HTR-8/SVneo (cell line): ENCODE results near the gene SPDYE16.
"Not testable (repeated sequence)": the region's sequence is repeated elsewhere in the genome, so short reads cannot be mapped to it uniquely, and the experiment has no call there.

ENCODE experiments used
- DNase-seq: peaks from one replicate; pipeline ENCODE4 v3.0.0; 2011; ENCODE audit warnings: low spot score, mixed read lengths; ENCODE audit not compliant: insufficient read length
- FAIRE-seq: peaks from 2 replicates; lab custom pipeline; 2011; peaks lifted over from hg19 to GRCh38; lab: Jason Lieb, UNC

Gene SPDYE16

GRCh38 chr7:76559685-76560084, 16.6 kb upstream of the SPDYE16 start:
- DNase-seq, FAIRE-seq: not testable (repeated sequence)

- not testable (repeated sequence) for FAIRE-seq, DNase-seq
Measured at GRCh38 chr7:76551992-76552391, 8.9 kb upstream of the SPDYE16 start.

DNA sequence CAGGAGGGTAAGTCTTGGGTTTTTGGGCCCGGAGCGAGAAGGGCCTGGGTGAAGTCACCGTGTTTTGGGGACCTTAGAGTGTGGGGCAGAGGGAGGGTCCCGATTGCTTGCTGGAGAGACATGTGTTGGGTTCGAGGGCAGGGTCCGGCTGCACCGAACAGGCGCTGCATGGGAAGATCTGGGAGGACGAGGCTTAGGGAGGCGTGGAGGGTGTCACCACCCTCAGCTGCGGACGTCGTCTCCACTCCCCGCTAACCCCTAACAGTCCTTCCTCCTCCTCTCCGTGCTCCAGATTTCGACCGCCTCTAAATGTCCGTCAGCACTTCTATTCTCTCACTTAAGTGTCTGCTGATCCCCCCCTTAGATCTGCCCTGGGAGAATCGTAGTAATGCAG, 6.8 kb upstream of the SPDYE16 start:
- not testable (repeated sequence) for DNase-seq

GRCh38 chr7:76549025-76549854, 6.1 kb upstream of the SPDYE16 start:
- not testable (repeated sequence) for FAIRE-seq
- peak; percentile 55 for DNase-seq

More for the DNA sequence above, 6.8 kb upstream of the SPDYE16 start:
- FAIRE-seq: not testable (repeated sequence)

DNA sequence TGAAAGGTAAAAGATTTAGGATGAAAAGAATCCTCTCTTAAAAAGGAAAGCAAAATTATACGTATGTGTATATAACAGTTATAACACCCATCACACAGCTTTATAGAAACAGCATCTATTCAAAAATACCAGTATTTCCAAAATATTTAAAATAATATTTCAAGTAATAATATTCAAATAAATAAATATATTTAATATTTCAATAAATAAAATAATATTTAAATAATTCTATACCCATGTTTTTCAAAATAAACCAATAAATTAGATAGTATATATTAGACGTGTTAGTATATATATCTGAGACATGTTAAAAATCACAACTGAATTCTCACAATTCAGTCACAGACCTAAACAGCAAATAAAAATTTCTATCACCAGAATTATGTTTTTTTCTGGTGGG, 11.5 kb downstream of the SPDYE16 start:
- FAIRE-seq, DNase-seq: not testable (repeated sequence)

DNA sequence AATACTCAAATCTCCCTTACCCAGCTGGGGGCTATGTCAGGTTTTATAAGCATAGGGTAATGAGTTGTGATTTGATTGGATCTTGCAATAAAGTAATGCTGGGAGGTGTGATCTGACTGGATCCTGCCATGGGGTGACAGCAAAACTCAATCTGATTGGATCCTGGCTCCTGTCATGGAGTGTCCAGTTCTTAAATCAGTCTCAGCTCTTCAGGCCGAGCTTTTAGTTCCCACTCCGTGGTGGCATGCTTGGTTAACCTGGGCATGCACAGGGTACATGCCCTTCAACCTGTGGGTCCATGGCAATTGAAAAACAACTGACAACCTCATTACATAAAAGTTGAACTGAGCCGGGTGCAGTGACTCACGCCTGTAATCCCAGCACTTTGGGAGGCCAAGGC, 16.9 kb downstream of the SPDYE16 start:
- DNase-seq, FAIRE-seq: not testable (repeated sequence)

- FAIRE-seq: not testable (repeated sequence)
Measured at GRCh38 chr7:76516932-76517331, 26.2 kb downstream of the SPDYE16 start.

DNA sequence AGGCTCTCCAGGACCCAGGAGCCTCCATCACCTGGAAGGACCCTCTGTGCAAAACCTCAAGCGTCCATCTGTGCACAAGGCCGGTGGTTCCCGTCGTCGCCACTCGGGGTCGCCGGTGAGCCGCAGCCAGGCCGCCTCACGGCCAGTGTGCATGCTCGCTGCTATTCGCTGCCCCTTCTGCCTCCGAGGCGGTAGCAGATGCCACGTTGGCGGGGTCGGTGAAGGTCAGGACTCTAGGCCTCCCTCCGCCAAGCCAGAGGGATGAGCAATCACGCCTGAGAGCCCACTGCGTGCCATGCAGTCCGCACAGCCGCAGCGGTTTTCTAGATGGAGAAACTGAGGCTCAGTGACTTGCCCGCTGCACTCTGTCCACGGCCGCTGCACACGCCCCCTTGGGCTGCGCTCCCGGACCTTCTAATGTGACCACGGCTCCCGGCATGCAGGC, 27.1 kb downstream of the SPDYE16 start:
- peak; percentile 74 for DNase-seq
- FAIRE-seq: peak; percentile 48

More at GRCh38 chr7:76516932-76517331, 26.2 kb downstream of the SPDYE16 start:
- not testable (repeated sequence) for DNase-seq

GRCh38 chr7:76514926-76515771, 27.9 kb downstream of the SPDYE16 start:
- DNase-seq (no peak), FAIRE-seq (no peak)

- DNase-seq: no peak
- no peak for FAIRE-seq
Measured at GRCh38 chr7:76513817-76514799, 29.0 kb downstream of the SPDYE16 start.

DNA sequence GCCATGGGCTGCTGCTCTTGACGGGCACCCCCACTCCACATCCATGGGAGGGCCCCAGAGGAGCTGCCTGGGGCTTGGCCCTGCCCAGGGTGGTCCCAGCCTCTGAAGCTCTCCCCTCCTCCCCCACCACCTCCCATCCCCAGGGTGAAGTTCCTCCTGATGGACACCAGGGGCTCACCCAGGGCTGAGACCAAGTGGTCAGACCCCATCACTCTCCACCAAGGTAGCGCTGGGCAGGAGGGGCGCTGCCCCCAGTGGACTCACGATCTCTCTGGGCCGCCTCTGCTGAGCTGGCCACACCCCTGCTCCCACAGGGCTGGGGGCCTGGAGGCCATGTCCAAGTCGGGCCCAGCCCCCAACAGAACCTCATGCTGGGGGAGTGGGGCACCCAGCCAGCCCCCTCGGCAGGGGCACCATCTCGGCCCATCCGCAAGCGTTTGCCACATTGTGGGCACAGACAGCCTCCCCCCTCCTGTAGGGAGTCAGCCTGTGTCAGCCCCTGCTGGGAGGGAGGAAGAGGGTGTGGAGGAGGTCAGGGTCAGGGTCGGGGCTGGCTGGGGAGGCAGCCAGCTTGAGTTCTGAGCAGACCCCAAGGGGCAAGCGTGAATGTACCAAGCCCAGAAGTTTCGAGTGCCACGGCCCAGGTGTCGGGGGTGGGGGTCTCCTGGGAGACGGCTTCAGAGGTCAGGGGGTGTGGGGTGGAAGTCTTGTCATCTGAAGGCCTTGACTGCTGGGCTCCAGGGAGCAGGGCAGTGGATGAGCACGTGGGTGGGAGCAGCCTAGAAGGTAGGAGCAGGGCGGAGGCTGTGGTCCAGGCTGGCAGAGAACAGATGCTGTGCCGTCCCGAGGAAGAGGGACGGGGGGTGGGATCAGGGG, 29.9 kb downstream of the SPDYE16 start:
- FAIRE-seq (no peak), DNase-seq (no peak)

GRCh38 chr7:76511911-76512885, 30.9 kb downstream of the SPDYE16 start:
- DNase-seq, FAIRE-seq: not testable (repeated sequence)

DNA sequence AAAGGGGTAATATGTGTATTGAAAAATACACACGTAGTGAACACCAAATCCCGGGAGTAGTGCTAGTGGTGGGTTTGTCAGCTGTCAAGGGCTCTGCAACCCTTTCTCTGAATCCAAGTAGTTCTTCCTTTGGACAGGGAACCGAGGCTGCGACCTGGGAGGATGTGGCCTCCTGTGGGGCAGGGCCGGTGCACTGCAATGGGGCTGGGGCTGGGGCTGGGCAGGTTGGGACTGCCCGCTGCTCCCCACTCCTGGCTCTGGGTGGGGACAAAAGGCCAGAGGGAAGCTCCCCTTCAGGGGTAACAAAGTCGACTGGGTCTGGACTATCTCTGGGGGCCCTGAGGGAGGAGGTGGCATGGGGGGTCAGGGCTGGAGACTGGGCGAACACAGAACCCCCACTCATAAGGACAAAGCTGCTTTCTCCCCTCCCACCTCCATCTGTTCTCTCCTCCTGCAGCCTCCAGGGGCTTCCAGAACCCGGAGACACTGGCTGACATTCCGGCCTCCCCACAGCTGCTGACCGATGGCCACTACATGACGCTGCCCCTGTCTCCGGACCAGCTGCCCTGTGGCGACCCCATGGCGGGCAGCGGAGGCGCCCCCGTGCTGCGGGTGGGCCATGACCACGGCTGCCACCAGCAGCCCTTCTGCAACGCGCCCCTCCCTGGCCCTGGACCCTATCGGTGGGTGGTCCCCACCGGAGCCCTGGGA, 31.7 kb downstream of the SPDYE16 start:
- FAIRE-seq: not testable (repeated sequence)

DNA sequence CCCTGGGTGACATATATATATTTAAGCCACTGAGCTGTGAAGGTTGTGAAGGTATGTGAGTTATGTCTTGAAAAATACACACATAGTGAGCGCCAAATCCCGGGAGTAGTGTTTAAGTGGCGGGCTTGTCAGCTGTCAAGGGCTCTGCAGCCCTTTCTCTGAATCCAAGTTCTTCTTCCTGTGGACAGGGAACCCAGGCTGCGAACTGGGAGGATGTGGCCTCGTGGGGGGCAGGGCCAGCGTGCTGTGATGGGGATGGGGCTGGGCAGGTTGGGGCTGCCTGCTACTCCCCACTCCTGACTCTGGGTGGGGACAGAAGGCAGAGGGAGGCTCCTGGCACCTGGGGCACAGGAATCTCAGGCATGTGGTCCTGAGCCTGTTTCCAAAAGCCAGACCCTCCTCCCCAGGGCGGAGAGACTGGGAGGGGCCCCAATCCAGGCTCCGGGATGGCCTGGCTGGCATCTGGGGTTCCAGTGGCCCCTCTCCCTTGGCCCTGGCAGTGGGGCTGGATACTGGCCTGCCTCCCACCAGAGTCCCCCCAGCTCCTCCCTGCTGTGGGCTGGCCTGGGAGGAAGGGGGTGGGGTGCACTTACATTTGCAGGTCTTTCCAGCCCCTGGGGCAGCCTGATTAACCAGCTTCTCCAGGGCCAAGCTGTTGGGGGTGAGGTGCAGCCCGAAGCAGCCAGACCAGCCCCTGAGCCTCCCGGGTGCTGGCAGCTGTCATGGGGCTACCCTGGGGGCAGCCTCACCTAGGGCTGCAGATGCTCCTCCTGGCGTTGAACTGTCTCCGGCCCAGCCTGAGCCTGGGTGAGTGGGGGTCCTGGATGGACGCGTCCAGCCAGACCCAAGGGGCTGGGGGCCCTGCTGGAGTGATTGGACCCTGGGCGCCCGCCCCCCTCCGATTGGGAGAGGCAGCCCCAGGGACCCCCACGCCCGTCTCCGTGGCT, 32.9 kb downstream of the SPDYE16 start, which contains the start of gene UPK3B:
UPK3B (plus strand) TSS at position 622 of the 947 bp plus-strand sequence; CDS start at position 723, 101 bp downstream.
- DNase-seq: no peak
- no peak for FAIRE-seq

More for the DNA sequence above, 31.7 kb downstream of the SPDYE16 start:
- DNase-seq: not testable (repeated sequence)

DNA sequence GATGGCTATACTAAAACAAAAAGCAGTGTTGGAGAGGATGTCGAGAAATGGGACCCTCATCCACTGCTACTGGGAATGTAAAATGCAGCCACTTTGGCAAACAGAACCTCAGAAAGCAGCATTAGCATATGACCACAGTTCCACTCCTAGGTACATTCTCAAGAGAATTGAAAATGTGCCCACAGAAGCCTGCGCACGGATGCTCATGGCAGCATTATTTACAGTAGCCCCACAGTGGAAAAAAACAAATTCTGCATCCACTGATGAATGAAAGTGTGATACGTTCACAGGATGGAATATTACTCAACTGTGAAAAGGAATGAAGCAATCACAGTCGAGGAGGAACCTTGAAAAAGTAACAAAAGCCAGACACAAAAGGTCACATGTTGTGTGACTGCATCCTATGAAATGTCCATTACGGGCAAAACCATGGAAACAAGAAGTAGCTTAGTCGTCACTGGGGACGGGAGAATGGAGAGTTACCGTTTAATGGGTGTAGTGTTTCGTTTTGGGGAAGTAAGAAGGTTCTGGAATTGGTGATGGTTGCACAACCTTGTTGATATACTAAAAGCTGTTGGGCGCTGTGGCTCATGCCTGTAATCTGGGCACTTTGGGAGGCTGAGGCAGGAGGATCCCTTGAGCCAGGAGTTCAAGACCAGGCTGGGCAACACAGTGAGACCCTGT, 35.2 kb downstream of the SPDYE16 start:
- no peak for DNase-seq
- no peak for FAIRE-seq
